ENCODE data around the gene TRPV4. TPM values are rescaled to one million over a fixed set of nuclear protein-coding genes. Genes with fewer than 3 reads are reported as not detected.
A peak's percentile ranks its signal among the peaks of the same experiment; 100 is the strongest.

TRPV4 gene
- total RNA-seq, 2 donors from 2014 or later = 0.59 to 0.90 TPM

GRCh38 chr12:109832541-109833306 lies 474 bp downstream of the TRPV4 start:
- no peaks in the 10 kb centered on the region for H3K36me3 ChIP-seq
- no peaks in the 10 kb centered on the region for H3K9me3 ChIP-seq
- peaks cover 0 to 10% of the 10 kb centered on the region in 2 donors for H3K4me1 ChIP-seq
- no peak for TF ChIP-seq CTCF (IDR thresholded peaks at IDR 0.05)
- H3K27me3 ChIP-seq = no peaks in the 10 kb centered on the region
- no peak for DNase-seq (ENCODE audit: low spot score)
- H3K4me3 ChIP-seq = peak overlapping the region; percentile 31 to 55
- H3K27ac ChIP-seq = no peak overlapping the region

DNA sequence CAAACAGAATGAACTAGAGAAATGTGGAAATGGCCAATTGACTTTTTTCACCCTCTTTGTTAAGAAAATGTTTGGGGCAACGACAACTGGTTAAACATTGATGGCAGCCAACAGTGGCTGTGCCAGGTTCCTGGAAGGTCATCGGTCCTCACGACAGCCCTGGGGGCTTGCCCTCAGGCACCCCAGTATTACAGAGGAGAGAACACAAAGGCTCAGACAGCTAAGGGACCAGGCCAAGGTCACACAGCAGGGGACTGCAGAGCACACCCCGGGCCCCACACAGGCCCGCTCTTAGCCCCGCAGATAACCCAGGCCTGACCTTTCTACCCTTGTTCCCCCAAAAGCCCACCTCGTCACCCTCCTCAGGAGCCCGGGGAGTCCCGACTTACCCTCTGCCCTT lies 1.3 kb downstream of the TRPV4 start:
- no peaks in the 10 kb centered on the region for H3K36me3 ChIP-seq
- H3K9me3 ChIP-seq = no peaks in the 10 kb centered on the region
- no peak overlapping the region for H3K27ac ChIP-seq
- H3K4me1 ChIP-seq = peaks cover 0 to 10% of the 10 kb centered on the region in 2 donors
- H3K4me3 ChIP-seq = no peak overlapping the region
- TF ChIP-seq CTCF (IDR thresholded peaks at IDR 0.05) = no peak
- no peak for DNase-seq (ENCODE audit: low spot score)
- H3K27me3 ChIP-seq = no peaks in the 10 kb centered on the region

DNA sequence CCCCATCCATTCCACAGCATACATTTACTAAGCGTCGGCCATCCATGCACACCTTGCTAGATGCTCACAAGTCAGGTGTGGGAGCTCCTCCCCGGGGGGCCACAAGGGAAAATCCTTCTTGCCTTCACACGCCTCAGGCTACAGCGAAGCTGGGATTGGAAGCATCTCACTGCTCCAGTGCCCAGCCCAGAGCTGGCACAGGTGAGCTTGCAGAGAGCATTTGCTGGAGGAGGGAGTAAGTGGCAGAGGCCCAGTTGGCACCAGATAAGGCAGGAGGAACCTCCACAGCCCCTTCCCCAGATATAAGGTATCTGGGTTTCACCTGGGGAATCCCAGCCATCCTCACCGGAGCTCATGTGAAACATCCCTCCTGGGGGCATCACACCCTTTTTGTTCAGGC lies 1.8 kb downstream of the TRPV4 start:
- TF ChIP-seq CTCF (IDR thresholded peaks at IDR 0.05) = no peak
- no peak overlapping the region for H3K27ac ChIP-seq
- H3K9me3 ChIP-seq = no peaks in the 10 kb centered on the region
- no peaks in the 10 kb centered on the region for H3K27me3 ChIP-seq
- no peak overlapping the region for H3K4me3 ChIP-seq
- peaks cover 0 to 10% of the 10 kb centered on the region in 2 donors for H3K4me1 ChIP-seq
- DNase-seq (ENCODE audit: low spot score) = no peak
- no peaks in the 10 kb centered on the region for H3K36me3 ChIP-seq

DNA sequence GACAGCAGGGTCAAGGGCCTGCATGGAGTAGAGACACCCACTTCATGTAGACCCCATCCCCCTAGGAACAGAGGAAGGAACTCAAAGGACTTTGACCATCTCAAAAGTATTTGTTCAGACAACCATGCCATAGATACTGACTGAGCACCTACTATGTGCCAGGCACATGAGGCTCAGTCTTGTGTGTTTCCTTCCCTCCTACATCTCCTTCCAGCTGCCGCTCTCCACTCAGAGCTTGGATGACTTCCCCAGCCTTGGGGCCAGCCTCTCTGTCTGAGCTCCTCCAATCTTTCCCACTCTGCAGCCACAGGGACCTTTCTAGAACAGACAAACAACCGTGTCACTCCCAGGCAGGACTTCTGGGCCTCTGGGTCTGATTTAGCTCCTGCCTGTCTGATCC lies 2.5 kb downstream of the TRPV4 start:
- DNase-seq (ENCODE audit: low spot score) = no peak
- Histone ChIP-seq H3K4me1 (peaks cover 0 to 10% of the 10 kb centered on the region in 2 donors), H3K27ac (no peak overlapping the region), H3K27me3 (no peaks in the 10 kb centered on the region), H3K36me3 (no peaks in the 10 kb centered on the region), H3K4me3 (no peak overlapping the region), H3K9me3 (no peaks in the 10 kb centered on the region)
- no peak for TF ChIP-seq CTCF (IDR thresholded peaks at IDR 0.05)

DNA sequence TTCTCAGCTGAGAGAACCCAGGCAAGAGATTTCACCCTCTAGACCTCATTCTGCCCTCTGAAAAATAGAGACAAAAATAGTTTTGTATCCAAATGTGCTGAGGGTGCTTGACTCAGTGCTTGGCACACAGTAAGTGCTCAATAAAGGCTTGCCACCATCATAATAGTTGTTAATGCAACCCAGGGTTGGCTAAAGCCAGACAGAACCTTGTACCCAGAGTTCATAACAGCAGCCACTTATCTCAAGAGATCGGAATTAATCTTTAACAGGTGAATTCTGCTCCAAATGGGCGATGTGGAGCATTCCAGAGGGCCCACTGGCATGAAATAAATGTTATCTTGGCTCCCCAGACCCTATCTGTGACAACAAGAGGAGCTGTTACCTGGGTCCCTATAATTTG lies 2.9 kb downstream of the TRPV4 start:
- peaks cover 0 to 10% of the 10 kb centered on the region in 2 donors for H3K4me1 ChIP-seq
- H3K27me3 ChIP-seq = no peaks in the 10 kb centered on the region
- no peaks in the 10 kb centered on the region for H3K9me3 ChIP-seq
- no peak for TF ChIP-seq CTCF (IDR thresholded peaks at IDR 0.05)
- no peaks in the 10 kb centered on the region for H3K36me3 ChIP-seq
- DNase-seq (ENCODE audit: low spot score) = no peak
- H3K27ac ChIP-seq = no peak overlapping the region
- no peak overlapping the region for H3K4me3 ChIP-seq

DNA sequence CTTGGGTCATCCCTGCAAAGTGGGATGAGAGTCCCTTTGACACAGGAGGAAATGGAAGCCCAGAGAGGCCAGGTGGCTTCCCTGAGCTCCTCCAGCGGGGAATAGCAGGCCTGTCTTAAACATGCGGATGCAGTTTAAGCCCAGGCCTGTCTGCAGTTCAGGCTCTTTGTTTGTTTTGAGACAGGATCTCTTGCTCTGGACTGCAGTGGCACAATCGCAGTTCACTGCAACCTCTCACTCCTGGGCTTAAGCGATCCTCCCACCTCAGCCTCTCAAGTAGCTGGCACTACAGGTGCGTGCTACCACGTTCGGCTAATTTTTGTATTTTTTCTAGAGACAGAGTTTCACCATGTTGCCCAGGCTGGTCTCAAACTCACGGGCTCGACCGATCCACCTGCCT lies 3.5 kb downstream of the TRPV4 start:
- Histone ChIP-seq H3K27me3 (no peaks in the 10 kb centered on the region), H3K4me3 (no peak overlapping the region), H3K27ac (no peak overlapping the region), H3K4me1 (peaks cover 0 to 10% of the 10 kb centered on the region in 2 donors), H3K36me3 (no peaks in the 10 kb centered on the region), H3K9me3 (no peaks in the 10 kb centered on the region)
- no peak for DNase-seq (ENCODE audit: low spot score)
- no peak for TF ChIP-seq CTCF (IDR thresholded peaks at IDR 0.05)

Measured in right atrium auricular region (tissue), 2 donors.